ENCODE results near the gene DHX29. TPM values are rescaled to one million over a fixed set of nuclear protein-coding genes. Genes with fewer than 3 reads are reported as not detected.
A peak's percentile ranks its signal among the peaks of the same experiment; 100 is the strongest.

The DHX29 gene
- total RNA-seq, 1 donor from 2014 or later = 16.3 TPM

GRCh38 chr5:55236800-55237199 is 70.7 kb downstream of the DHX29 start:
- no peaks in the 10 kb centered on the region for H3K36me3 ChIP-seq (ENCODE audit: control insufficient read depth, insufficient read depth, low read length)
- TF ChIP-seq CTCF (IDR thresholded peaks at IDR 0.05; ENCODE audit: insufficient read depth, low read length, severe bottlenecking) = no peak
- H3K27me3 ChIP-seq (ENCODE audit: control insufficient read depth, insufficient read depth, low read length) = no peaks in the 10 kb centered on the region
- DNase-seq (ENCODE audit: low read depth) (no peak), FAIRE-seq (no peak)
- H3K4me3 ChIP-seq (ENCODE audit: low read depth, low read length) = no peak overlapping the region

- FAIRE-seq (no peak), DNase-seq (ENCODE audit: low read depth) (peak; percentile 44)
- no peaks in the 10 kb centered on the region for H3K27me3 ChIP-seq (ENCODE audit: control insufficient read depth, insufficient read depth, low read length)
- no peak for TF ChIP-seq CTCF (IDR thresholded peaks at IDR 0.05; ENCODE audit: insufficient read depth, low read length, severe bottlenecking)
- H3K4me3 ChIP-seq (ENCODE audit: low read depth, low read length) = peak overlapping the region; percentile 75
- no peaks in the 10 kb centered on the region for H3K36me3 ChIP-seq (ENCODE audit: control insufficient read depth, insufficient read depth, low read length)
Observed at GRCh38 chr5:55234121-55234700, 73.3 kb downstream of the DHX29 start.

- Histone ChIP-seq H3K27me3 (ENCODE audit: control insufficient read depth, insufficient read depth, low read length) (no peaks in the 10 kb centered on the region), H3K4me3 (ENCODE audit: low read depth, low read length) (peak within 1 kb of the TSS; percentile 75), H3K36me3 (ENCODE audit: control insufficient read depth, insufficient read depth, low read length) (no peaks in the 10 kb centered on the region)
- DNase-seq (ENCODE audit: low read depth) (peak; percentile 72), FAIRE-seq (no peak)
- peak; percentile 37 for TF ChIP-seq CTCF (IDR thresholded peaks at IDR 0.05; ENCODE audit: insufficient read depth, low read length, severe bottlenecking)
Observed at GRCh38 chr5:55232985-55233928, 74.2 kb downstream of the DHX29 start, which contains the start of gene CCNO. CCNO (minus strand) TSS chr5:55233608; CDS start chr5:55233523, 85 bp downstream.

GRCh38 chr5:55232271-55232984 is 75.1 kb downstream of the DHX29 start:
- TF ChIP-seq CTCF (IDR thresholded peaks at IDR 0.05; ENCODE audit: insufficient read depth, low read length, severe bottlenecking) = no peak
- Histone ChIP-seq H3K4me3 (ENCODE audit: low read depth, low read length) (peak overlapping the region; percentile 75), H3K27me3 (ENCODE audit: control insufficient read depth, insufficient read depth, low read length) (no peaks in the 10 kb centered on the region), H3K36me3 (ENCODE audit: control insufficient read depth, insufficient read depth, low read length) (no peaks in the 10 kb centered on the region)
- DNase-seq (ENCODE audit: low read depth) = peak; percentile 62
- FAIRE-seq = no peak

- no peak for TF ChIP-seq CTCF (IDR thresholded peaks at IDR 0.05; ENCODE audit: insufficient read depth, low read length, severe bottlenecking)
- DNase-seq (ENCODE audit: low read depth) (no peak), FAIRE-seq (no peak)
- no peaks in the 10 kb centered on the region for H3K36me3 ChIP-seq (ENCODE audit: control insufficient read depth, insufficient read depth, low read length)
- H3K4me3 ChIP-seq (ENCODE audit: low read depth, low read length) = peak overlapping the region; percentile 75
- H3K27me3 ChIP-seq (ENCODE audit: control insufficient read depth, insufficient read depth, low read length) = no peaks in the 10 kb centered on the region
Observed at GRCh38 chr5:55231919-55232270, 75.6 kb downstream of the DHX29 start.

Data from bronchial epithelial cell (primary cell).